Measurements from ENCODE around the gene SKAP1.
"Not testable (repeated sequence)": the region's sequence is repeated elsewhere in the genome, so short reads cannot be mapped to it uniquely, and the experiment has no call there.

Gene SKAP1

GRCh38 chr17:48360861-48361633 is 69.0 kb downstream of the SKAP1 start:
- not testable (repeated sequence) for DNase-seq

GRCh38 chr17:48357779-48358602 is 72.0 kb downstream of the SKAP1 start:
- DNase-seq = no peak

- no peak for DNase-seq
These were observed 73.1 kb downstream of the SKAP1 start for GRCh38 chr17:48356866-48357265.

GRCh38 chr17:48352630-48353029 is 77.4 kb downstream of the SKAP1 start:
- DNase-seq = no peak

GRCh38 chr17:48351911-48352332 is 78.1 kb downstream of the SKAP1 start:
- DNase-seq = no peak

GRCh38 chr17:48348352-48348751 is 81.7 kb downstream of the SKAP1 start:
- DNase-seq = no peak

GRCh38 chr17:48347177-48347576 is 82.8 kb downstream of the SKAP1 start:
- no peak for DNase-seq

- no peak for DNase-seq
These were observed 85.8 kb downstream of the SKAP1 start for GRCh38 chr17:48344251-48344650.

- no peak for DNase-seq
These were observed 89.1 kb downstream of the SKAP1 start for GRCh38 chr17:48340916-48341315.

- no peak for DNase-seq
These were observed 91.3 kb downstream of the SKAP1 start for GRCh38 chr17:48338720-48339119.

GRCh38 chr17:48337903-48338302 is 92.1 kb downstream of the SKAP1 start:
- not testable (repeated sequence) for DNase-seq

- no peak for DNase-seq
These were observed 93.0 kb downstream of the SKAP1 start for GRCh38 chr17:48336986-48337385.

- DNase-seq = no peak
These were observed 94.0 kb downstream of the SKAP1 start for GRCh38 chr17:48335858-48336500.

- no peak for DNase-seq
These were observed 94.7 kb downstream of the SKAP1 start for GRCh38 chr17:48335146-48335784.

GRCh38 chr17:48333034-48333530 is 96.9 kb downstream of the SKAP1 start:
- DNase-seq = no peak

GRCh38 chr17:48330887-48331286 is 99.1 kb downstream of the SKAP1 start:
- no peak for DNase-seq

- DNase-seq = no peak
These were observed 99.6 kb downstream of the SKAP1 start for GRCh38 chr17:48330421-48330820.

- DNase-seq = no peak
These were observed 101.6 kb downstream of the SKAP1 start for GRCh38 chr17:48328457-48328856.

GRCh38 chr17:48326310-48326709 is 103.7 kb downstream of the SKAP1 start:
- DNase-seq = no peak

GRCh38 chr17:48322060-48322459 is 108.0 kb downstream of the SKAP1 start:
- no peak for DNase-seq

- no peak for DNase-seq
These were observed 112.3 kb downstream of the SKAP1 start for GRCh38 chr17:48317732-48318131.

GRCh38 chr17:48314716-48315115 is 115.3 kb downstream of the SKAP1 start:
- DNase-seq = no peak

Data from GF-D8 (cell line).